ENCODE measurements around the gene VGLL3.

Gene VGLL3

DNA sequence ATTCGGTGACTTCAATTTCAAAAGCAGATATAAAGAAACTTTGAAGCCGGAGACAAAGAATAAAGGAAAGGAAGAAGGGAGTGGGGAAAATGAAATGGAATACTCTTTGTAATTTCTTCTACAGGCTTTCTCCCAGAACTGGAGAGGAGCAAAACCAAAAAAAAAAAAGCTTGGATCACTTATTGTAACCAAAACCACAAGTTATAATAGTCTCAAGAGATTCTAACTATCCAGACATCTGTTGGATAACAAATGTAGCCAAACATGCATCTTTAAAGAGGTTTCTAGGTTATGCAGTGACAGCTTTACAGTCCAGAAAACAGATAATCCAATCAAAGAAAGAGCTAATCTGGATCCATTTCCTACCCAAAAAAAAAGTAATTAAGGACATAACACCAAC lies 36.2 kb downstream of the VGLL3 start:
- in situ Hi-C loops (cut with HindIII; ENCODE audit: low sequenced_read_pairs), result no loop called here

GRCh38 chr3:86954226-86954625 lies 36.7 kb downstream of the VGLL3 start:
- in situ Hi-C loops (cut with HindIII; ENCODE audit: low sequenced_read_pairs), result no loop called here

DNA sequence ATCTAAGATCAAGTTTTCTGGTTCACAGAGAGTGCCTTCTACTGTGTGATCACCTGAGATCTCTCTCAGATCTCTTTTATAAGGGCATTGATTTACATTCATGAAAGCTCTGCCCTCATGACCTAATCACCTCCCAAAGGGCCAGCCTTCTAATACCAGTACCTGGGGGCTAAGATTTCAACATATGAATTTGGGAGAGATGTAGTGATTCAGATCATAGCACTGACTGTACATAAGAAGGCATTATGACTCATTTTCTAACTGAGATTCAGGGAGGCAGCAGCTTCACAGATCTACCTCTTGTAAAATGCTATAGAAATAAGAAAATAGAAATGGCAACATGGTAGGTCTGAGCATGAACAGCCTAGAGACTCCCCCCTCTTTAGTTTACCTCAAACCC lies 39.6 kb downstream of the VGLL3 start:
- in situ Hi-C loops (cut with HindIII; ENCODE audit: low sequenced_read_pairs), result no loop called here

GRCh38 chr3:86950717-86951116 lies 40.2 kb downstream of the VGLL3 start:
- in situ Hi-C loops (cut with HindIII; ENCODE audit: low sequenced_read_pairs), result no loop called here

DNA sequence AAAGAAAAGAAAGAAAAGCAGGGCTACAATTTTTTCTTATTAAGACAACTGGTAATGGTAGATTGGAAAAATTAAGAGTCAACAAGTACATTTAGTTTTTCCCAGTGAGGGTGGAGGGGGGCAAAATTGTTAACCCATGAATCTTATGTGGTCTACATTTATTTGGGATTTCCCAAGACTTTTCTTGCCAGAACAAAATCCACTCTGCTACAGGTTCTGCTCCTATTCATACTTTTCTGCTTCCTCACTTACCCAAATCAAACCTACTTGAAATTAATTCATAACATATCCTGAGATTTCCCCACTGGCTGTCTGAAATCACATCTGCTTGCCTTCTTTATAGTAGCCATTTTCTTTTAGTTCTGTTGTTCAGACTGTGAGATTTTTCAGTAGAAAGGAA lies 41.1 kb downstream of the VGLL3 start:
- in situ Hi-C loops (cut with HindIII; ENCODE audit: low sequenced_read_pairs), result no loop called here

GRCh38 chr3:86948822-86949221 lies 42.1 kb downstream of the VGLL3 start:
- in situ Hi-C loops (cut with HindIII; ENCODE audit: low sequenced_read_pairs), result no loop called here

DNA sequence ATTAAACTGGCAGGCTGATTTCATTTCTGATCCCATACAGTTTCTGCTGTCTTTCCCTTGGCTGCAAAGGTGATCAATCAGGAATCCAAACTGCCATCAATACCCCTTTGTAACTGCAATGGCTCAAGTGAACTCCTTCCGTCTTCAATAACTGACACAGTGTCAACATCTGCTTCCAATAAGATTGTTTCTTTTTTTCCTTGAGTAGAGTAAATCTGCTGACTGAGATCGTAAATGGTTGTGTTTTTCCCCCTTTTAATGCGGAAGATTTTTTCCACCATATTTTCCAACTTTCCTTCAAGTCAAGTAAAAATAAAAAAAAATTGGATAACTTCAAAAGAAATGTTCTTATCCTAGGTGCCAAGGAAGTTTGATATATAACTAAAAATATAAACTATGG lies 48.7 kb downstream of the VGLL3 start:
- in situ Hi-C loops (cut with HindIII; ENCODE audit: low sequenced_read_pairs), result no loop called here

DNA sequence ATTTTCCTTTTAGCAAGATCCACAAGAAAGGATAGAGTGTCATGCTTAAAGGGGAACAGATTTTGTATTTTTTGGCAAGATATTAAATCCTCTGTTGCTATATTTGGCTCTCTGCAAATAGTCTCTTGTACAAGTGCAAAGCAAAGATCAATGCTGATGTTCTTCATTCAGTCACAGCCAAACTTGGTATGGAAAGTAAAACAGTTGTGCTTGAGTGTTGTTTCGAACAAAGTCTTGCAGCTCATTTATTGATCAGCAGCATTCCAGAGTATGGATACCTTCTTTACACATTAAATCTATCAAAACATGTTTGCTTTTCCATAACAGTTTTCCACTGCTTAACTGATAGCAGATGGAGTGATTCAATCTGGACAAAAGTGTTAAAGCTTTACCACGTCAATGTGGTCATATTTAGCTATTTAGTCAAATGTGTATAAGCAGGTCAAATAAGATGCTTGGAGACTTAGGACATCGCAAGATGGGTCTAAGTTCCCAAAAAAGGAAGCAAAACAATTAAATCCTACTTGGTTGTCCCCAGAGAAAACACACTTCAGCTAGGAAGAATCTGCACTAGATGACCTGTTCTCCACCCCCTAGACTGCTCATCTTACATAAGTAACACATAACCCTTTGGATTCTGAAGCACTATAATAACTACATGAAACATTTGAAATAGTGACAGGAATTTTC lies 52.4 kb downstream of the VGLL3 start:
- in situ Hi-C loops (cut with HindIII; ENCODE audit: low sequenced_read_pairs), result no loop called here

DNA sequence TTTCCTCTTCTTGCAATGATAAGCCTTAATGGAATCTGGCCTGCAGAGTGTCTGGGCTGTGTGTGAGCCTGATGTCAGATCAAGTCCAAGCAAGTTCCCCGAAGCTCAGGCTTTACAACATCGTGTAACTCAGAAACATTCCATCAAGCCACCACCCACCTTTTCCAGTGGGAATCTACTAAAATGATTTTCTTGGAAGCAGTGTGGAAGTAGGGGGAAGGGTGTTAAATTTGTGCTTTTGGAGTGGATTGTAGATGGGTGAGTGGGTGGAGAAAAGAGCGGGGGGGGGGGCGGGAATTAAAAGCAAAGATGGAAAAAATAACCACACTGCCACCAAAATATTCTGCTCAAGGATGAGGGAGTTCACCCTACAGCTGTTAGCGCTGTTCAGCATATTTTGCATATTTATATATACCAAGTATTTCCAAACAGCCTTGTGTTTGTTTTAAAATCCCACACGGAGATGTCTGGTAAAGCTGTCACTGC lies 53.6 kb downstream of the VGLL3 start:
- in situ Hi-C loops (cut with HindIII; ENCODE audit: low sequenced_read_pairs), result no loop called here

DNA sequence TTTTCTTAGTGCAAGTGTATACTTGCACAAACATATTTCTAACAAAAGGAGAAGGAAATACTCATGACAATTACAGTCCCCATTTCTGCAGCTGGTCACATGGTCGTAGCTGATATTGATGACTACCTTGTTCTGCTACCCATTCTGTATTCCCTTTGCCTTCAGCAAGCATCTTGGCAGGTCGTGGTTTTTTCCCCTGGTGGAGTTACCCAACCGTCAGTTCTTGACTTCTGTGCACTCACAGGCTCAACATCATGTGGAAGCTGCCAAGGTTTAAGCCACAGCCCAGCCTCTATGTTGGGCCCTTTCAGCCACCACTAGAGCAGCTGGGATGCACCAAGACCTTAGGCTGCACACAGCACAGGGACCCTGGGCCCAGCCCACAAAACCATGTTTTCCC lies 56.1 kb downstream of the VGLL3 start:
- in situ Hi-C loops (cut with HindIII; ENCODE audit: low sequenced_read_pairs), result no loop called here

GRCh38 chr3:86930831-86931230 lies 60.1 kb downstream of the VGLL3 start:
- in situ Hi-C loops (cut with HindIII; ENCODE audit: low sequenced_read_pairs), result no loop called here

GRCh38 chr3:86930181-86930580 lies 60.8 kb downstream of the VGLL3 start:
- in situ Hi-C loops (cut with HindIII; ENCODE audit: low sequenced_read_pairs), result no loop called here

DNA sequence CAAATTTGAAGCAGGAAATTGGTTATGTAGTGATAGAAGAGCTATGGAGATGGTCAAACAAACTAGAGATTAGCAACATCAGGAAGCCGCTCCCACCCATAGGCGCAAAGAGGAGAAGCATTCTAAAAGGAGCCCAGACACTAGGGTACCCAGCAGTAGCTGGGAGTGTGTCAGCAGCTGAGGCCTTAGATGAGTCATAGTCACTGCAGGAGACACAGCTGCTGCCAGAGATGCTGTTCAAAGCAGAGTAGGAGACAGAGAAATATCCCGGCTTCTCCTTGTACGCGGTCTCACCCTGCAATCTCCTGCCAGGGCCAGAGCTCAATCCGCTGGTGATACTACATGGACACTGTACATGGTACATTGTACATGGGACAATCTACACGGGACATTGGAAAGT lies 61.9 kb downstream of the VGLL3 start:
- in situ Hi-C loops (cut with HindIII; ENCODE audit: low sequenced_read_pairs), result no loop called here

DNA sequence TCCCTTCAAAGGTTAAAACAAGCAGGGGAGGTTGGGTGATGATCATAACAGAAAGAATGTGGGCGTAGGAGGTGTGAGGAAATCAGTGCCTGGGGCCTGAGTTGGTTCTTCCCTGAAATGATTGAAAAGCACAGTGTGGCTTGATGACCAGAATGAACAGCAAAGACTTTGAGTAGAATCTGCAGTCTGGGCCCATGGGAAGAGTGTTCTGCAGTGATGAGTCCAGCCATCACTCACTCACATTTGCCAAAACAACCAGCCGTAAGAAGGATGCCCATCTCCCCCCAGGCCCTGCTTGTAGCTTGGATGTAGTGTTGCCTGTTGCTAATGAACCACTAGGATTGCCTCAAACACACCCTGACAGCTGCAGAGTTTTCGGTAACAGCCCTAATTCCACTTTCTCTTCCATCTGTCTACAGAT lies 67.9 kb downstream of the VGLL3 start:
- in situ Hi-C loops (cut with HindIII; ENCODE audit: low sequenced_read_pairs), result no loop called here

DNA sequence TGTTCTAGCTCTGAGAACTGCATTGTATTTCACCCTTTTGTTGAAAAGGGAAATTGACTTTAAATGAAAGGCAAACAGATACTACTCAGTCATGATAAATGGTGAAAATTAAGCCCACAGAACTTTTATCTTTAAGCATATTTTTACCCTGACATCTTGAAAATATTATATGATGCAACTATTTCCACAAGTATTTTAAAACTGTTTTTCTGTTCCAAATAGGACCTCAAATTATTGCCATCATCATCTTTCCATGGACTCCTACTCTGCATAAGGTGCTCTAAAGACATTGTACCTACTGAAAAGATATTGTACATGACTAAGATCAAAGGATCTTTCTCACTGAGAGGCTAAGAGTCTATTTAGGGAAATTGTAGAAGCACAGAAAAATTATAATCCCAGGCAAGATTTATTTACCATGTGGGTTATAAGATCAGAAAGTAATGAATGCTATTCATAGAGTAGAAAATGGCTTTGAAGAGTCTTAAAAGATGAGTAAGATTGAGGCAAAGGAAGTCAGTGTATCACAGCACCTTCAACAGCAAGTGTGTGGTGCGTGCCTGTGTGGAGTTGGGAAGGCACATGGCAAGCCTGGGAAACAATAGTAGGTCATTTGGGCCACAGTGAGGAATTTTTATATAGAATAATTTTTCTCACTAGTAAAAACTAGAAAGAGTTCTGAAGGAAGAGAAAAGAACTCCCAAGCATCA lies 68.8 kb downstream of the VGLL3 start:
- in situ Hi-C loops (cut with HindIII; ENCODE audit: low sequenced_read_pairs), result no loop called here

DNA sequence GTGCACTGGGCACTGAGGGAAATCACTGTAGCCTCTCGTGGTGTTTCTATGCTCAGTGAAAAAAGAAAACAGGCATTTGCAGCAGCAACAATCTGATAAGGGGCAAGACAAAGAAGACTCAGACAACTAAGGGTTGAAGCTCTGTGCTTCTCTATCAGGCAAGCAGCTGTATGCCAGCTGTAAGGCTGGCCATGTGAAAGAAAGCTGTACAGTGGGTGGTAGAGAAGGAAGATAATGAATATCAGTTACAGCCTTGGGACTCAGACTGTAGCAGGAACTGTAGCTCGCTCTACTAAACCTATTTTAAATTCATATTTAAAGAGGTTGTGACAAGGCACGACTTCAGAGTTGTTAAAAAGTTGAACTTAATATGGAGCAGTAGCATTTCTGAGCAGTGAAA lies 76.3 kb downstream of the VGLL3 start:
- in situ Hi-C loops (cut with HindIII; ENCODE audit: low sequenced_read_pairs), result no loop called here

GRCh38 chr3:86913160-86913559 lies 77.8 kb downstream of the VGLL3 start:
- in situ Hi-C loops (cut with HindIII; ENCODE audit: low sequenced_read_pairs), result no loop called here

DNA sequence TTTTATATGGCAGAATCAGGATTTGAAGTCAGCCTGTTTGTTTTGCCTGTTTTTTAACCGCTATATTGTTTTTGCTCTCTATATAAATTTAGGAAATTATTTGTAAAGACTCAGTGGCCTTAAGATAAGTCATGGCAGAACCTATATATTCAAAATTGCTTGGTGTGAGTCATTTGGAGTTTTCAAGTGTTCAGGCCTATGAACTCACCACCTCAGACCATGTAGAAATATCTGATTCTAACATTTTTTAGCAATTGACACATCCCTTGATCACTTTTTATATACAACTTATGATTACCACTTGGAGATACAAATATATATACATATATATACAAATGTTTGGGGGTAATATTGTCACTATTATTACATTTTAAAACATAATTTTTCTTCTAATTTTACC lies 95.7 kb downstream of the VGLL3 start:
- in situ Hi-C loops (cut with HindIII; ENCODE audit: low sequenced_read_pairs), result no loop called here

DNA sequence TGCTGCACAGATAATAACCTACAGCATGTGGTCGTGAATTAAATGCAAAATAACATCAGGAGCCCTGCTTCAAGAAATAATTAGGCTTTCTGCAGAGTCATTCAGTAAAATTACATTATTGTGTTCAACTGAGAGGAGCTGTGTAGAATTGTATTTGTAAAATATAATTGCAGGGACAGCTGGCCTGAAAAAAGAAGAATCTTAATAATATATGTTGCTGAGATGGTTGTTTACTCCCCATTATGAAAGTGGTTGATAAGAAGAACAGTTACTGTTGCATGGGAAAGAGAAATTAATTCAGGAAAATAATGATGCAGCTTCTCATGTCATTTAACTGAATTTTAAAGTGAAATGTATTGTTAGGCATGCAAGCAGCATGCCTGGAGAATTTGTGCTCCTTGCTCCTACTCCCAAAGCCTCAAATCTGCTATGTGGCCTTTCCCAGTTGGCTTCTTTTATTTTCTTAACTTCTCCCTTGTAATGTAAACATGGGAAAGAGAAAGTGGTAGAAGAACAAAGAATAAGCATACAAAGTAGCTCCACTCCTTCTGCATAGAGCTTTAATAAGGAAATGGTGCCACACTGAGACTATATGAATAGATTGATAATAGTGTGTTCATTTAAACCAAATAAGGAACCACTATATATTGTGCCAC lies 100.1 kb downstream of the VGLL3 start:
- in situ Hi-C loops (cut with HindIII; ENCODE audit: low sequenced_read_pairs), result no loop called here
